Stimulated activated CD4-positive, alpha-beta T cell treated with anti-CD3 and anti-CD28 coated beads, Interleukin-15, amount 100 ng/mL, for 24 hours (primary cell): ENCODE data around the gene ADARB2.

ENCODE experiments used
- DNase-seq: peaks from one replicate; pipeline ENCODE4 v3.0.0-alpha.2; 2020

The ADARB2 gene

GRCh38 chr10:1581189-1581588 is 156.1 kb downstream of the ADARB2 start:
- DNase-seq: no peak

DNA sequence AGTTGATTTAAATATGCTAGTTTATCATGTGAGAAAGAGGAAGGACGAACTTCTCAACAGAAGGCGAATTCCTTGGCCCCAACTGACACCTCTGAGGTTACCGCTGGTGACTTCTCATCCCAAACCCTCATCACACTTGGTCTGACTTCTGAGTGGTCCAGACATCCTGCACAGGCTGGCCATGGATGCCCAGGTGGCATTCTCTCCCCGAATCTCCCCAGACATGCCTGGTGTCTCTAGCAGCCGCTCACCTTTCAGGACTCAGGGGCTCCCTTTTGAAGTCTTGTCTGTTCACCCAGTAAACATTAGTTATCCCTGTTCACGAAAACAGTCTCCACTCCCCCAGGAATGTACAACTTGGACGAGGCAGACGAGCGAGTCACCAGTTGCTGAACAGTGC is 157.7 kb downstream of the ADARB2 start:
- DNase-seq: no peak

GRCh38 chr10:1579141-1579491 is 158.2 kb downstream of the ADARB2 start:
- no peak for DNase-seq

DNA sequence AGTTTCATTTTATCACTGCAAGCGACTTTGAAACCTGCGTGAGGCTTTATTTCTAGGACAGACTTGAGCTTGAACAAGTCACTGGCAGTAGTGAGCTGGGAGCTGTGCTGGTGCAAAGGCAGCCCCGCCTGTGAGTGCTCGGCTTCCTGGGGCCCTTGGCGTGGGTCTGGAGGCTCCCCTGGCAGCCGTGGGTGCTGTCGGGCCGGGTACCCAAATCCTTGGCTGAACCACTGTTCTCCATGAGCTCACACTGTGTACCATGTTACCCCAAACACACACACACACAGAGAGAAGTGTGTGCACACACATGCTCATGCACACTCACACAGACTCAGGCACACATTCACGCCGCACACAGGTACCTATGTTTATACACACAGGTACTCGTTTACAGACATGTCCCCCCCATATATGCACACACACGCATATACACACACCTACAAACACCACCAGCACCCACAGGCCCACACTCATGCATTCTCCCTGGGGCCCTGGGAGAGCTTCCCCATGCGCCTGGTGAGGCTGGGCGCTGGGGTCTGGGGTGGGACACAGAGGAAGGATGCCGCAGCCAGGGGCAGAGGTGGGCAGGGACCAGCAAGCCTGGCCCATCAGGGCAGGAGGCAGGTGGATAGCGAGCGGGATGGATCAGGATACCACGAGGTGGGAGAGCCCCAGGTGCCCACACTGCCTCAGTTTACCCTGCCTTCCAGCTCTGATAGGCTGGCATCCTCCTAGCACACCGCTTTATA is 158.8 kb downstream of the ADARB2 start:
- no peak for DNase-seq

DNA sequence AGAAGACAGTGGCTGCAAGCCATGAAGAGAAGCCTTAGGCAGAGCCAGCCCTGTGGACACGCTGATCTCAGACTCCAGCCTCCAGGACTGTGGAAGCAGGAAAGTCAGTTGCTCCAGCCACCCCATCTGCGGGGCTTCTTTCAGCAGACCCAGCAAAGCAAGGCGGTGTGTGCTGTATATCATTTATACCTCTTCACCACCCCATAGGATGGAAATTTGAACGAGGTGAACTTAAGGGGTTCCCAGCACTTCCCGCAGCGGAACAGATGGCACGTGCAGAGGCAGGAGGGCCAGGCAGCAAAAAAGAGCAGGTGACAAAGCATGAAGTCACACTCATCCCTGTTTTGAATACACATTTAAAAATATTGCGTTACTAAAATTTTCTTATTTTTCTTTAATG is 159.4 kb downstream of the ADARB2 start:
- DNase-seq: no peak

DNA sequence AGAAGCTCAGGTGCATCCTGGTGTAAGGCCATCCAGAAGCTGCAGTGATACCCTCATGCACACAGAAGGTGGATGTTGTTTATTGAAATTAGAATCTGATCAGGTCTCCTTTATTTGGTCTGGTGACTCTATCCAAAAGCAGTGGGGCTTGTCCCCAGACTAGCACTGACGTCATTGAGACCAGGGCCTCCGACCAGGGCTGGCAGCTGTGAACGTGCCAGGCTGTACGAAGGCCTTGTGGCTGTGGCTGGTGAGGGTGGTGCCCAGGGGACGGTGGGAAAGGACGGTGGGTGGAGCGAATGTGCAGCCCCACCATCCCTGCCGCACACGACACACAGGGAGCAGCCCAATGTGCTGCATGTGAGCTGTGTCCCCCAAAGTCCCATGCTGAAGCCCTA is 160.0 kb downstream of the ADARB2 start:
- no peak for DNase-seq

GRCh38 chr10:1576467-1577372 is 160.6 kb downstream of the ADARB2 start:
- DNase-seq: no peak

GRCh38 chr10:1575481-1576244 is 161.7 kb downstream of the ADARB2 start:
- DNase-seq: no peak

DNA sequence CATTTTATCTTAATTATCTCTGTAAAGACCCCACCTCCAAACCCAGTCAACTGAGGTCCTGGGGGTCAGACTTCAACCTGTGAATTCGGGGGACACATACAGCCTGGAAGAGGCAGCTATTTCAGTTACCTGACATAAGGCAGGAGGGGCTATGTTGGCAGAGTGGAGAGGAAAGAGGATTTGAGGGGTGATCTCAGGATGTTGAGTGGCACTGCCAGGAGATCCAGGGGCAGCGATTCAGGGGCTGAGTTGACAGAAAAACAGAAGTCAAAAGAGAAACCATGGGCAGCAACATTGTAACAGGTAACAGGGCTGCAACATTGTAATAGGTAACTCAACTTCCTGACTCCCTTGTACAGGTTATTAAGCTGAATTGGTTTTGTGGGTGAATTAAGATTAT is 162.6 kb downstream of the ADARB2 start:
- DNase-seq: no peak

DNA sequence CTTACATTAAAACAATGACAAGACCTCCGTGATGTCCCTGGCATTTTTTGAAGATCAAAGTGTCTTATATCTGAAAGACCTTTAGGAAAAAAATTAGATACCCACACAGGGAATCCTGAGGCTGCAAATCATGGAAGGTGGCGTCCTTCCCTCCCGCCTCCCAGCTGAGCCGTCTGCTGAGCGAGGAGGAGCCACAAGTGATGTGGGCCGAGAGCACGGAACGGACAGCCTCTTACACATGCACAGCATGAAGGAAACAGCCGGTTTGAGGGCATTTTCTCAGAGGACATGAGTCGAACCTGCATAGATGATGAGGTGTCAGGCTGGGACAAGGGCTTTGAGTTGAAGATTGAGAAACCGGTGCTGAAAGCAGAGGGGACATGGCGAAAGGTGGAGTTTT is 163.3 kb downstream of the ADARB2 start:
- no peak for DNase-seq

DNA sequence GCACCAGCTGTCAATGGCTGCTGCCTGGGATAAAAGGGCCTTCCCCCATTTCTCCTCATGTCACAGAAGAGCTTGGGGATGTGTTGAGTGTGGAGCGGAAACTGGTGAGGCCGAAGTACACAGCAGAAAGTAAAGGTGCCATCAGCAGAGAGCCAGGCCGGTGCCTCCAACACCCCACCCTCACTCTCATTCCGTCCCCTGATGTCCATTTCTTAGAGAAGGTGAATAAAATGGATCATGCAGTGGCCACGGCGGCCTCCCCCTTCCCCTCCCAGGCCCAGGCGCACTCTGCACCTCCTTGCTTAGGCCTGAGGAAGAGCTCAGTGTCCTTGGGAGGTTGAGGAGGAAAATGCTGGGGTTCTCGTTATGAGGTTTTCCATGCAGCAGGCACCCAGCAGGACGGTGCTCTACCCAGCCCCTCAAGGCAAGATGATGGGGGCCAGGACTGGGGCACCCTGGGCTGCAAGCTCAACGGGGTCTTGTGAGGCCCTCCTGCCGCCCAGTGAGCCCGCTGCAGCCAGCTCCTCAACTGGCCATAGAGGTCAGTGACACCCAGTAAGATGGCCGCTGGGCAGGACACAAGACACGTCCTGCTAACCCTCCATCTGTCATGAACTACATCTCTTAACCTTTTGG is 163.9 kb downstream of the ADARB2 start:
- DNase-seq: no peak

GRCh38 chr10:1572519-1573333 is 164.6 kb downstream of the ADARB2 start:
- DNase-seq: no peak

DNA sequence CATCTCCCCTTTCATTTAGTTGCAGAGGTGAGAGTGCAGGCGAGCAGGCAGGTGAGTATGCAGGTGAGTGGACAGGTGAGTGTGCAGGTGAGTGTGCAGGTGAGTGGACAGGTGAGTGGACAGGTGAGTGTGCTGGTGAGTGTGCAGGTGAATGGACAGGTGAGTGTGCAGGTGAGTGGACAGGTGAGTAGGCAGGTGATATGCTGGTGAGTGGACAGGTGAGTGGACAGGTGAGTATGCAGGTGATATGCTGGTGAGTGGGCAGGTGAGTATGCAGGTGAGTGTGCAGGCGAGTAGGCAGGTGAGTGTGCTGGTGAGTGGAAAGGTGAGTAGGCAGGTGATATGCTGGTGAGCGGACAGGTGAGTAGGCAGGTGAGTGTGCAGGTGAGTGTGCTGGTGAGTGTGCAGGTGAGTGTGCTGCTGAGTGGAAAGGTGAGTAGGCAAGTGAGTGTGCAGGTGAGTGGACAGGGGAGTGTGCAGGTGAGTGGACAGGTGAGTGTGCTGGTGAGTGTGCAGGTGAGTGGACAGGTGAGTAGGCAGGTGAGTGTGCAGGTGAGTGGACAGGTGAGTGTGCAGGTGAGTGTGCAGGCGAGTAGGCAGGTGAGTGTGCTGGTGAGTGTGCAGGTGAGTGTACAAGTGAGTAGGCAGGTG is 165.6 kb downstream of the ADARB2 start:
- DNase-seq: no peak

DNA sequence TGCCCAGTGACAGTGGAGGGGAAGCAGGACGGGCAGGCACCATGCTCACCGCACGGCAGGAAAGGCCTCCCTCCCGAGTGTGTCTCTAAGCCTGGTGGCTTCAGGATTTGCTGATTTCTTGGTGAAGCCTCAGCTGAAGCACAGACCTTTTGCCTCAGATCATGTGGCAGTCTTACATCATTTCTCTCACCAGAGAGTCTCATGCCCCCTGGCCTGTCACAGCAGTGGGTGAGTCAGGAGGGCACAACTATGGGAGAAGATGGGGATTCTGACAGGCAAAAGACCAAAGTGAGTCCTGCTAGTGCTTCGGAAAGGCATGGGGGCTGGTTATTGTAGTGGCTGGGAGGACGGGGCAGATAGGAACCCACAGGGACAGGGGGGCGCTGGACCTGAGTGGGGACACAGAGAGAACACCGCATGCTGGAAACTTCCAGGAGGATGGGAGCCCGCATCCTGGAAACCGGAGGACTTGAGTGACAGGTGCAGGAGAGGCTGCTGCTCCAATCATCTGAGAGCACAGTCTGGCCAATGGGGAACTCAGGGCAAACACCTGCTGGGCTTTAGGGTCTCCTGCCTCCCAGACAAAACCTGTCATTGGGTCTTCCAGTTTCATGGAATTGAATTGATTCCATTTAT is 166.8 kb downstream of the ADARB2 start:
- DNase-seq: no peak

DNA sequence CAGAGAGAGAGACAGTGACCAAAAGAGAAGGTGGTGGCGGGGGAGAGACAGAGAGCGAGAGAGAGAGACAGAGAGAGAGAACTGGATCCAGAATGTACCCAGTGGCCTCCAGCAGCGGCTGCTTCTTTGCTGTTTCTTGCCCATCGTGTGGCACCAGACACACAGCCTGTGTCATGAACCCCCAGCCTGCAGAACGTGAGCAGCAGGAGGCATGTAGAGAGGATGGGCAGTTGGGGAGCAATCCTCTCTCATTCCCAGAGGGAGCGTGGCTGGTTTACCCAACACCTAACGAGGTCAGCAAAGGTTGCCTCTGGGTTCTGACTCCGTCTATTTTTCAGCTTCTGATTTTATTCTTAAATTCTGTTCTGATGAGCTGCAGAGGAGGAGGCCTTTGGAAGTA is 168.1 kb downstream of the ADARB2 start:
- DNase-seq: no peak

- no peak for DNase-seq
These were observed 169.4 kb downstream of the ADARB2 start for GRCh38 chr10:1567742-1568495.

DNA sequence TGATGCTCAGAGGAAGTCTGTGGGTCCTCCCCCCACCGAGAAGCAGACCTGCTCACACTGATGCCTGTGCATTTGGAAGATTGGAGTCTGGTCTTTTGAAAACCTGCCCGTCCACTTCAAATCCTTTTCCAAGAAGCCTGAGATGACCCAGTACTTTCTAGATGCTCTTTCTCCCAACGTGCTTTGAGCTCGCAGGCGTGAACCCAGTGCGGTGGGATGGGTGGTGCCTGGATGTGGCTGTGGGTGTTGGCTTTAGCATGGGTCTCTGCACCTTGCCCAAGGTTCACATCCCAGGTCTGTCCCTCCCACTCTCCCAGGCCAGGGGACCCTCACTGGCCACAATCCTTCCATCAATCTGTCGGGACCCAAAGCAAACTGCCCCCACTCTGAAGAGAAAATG is 170.2 kb downstream of the ADARB2 start:
- no peak for DNase-seq

- no peak for DNase-seq
These were observed 172.5 kb downstream of the ADARB2 start for GRCh38 chr10:1564791-1565190.

GRCh38 chr10:1563028-1563427 is 174.3 kb downstream of the ADARB2 start:
- no peak for DNase-seq

DNA sequence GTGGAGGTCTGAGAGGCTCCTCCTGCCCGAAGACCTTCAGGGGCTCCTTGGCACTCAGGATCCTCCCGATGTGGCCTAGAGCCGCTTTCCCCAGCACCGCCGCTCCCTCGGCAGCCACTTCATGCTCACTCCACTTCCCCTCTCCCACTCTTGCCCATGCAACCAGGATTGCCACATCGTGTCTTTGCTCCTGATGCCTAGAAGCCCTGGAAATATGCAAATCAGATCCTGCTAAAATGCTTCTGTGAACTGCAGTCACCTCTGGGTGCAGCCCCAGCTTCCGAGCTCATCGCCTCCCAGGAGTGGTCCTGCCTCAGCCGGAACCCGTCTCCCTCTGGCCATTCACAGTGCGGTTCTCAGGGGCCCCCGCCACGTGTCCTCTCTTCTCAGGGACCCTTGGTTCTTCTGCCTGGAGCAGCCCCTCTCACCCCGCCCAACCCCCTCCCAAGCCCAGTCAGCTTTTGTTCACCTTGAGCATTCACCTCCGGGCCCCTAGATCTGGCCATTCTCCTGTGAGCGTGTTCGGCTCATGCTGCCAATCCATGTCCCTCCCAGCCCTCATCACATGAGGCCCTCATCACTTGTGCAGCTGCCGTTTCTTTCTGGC is 175.5 kb downstream of the ADARB2 start:
- no peak for DNase-seq
